BE2C (cell line): ENCODE results near the gene CAMKV.
"Not testable (repeated sequence)": the region's sequence is repeated elsewhere in the genome, so short reads cannot be mapped to it uniquely, and the experiment has no call there.

ENCODE experiments used
- DNase-seq: peaks from one replicate; pipeline ENCODE4 v3.0.0-alpha.2; 2020
- H3K27me3 ChIP-seq: fragments of 250-450 bp; sonication (Bioruptor Pico); 2 replicates; pipeline ENCODE4 v1.5.1; 2020; ENCODE audit warnings: mild to moderate bottlenecking
- H3K36me3 ChIP-seq: fragments of 250-450 bp; sonication (Bioruptor Pico); 2 replicates; pipeline ENCODE4 v1.5.1; 2020; ENCODE audit warnings: mild to moderate bottlenecking
- H3K4me1 ChIP-seq: fragments of 250-450 bp; sonication (Bioruptor Pico); 2 replicates; pipeline ENCODE4 v1.5.1; 2020
- H3K4me3 ChIP-seq: 2 replicates; pipeline ENCODE4 v1.5.1; 2011; ENCODE audit warnings: low read depth, low read length
- H3K9me3 ChIP-seq: fragments of 250-450 bp; sonication (Bioruptor Pico); 2 replicates; pipeline ENCODE4 v1.5.1; 2020
- TF ChIP-seq, protein P1 (sequence below): IDR thresholded peaks from 2 replicates; pipeline ENCODE4 v1.5.1; 2012; ENCODE audit warnings: mild to moderate bottlenecking, low read depth, low read length

Gene CAMKV

GRCh38 chr3:49839193-49839809 lies 30.4 kb downstream of the CAMKV start:
- H3K4me1 ChIP-seq: peaks cover 20% of the 10 kb centered on the region
- H3K27me3 ChIP-seq: no peaks in the 10 kb centered on the region
- TF ChIP-seq, protein P1, sequence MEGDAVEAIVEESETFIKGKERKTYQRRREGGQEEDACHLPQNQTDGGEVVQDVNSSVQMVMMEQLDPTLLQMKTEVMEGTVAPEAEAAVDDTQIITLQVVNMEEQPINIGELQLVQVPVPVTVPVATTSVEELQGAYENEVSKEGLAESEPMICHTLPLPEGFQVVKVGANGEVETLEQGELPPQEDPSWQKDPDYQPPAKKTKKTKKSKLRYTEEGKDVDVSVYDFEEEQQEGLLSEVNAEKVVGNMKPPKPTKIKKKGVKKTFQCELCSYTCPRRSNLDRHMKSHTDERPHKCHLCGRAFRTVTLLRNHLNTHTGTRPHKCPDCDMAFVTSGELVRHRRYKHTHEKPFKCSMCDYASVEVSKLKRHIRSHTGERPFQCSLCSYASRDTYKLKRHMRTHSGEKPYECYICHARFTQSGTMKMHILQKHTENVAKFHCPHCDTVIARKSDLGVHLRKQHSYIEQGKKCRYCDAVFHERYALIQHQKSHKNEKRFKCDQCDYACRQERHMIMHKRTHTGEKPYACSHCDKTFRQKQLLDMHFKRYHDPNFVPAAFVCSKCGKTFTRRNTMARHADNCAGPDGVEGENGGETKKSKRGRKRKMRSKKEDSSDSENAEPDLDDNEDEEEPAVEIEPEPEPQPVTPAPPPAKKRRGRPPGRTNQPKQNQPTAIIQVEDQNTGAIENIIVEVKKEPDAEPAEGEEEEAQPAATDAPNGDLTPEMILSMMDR: peak; percentile 81
- H3K9me3 ChIP-seq: no peaks in the 10 kb centered on the region
- no peak overlapping the region for H3K4me3 ChIP-seq
- no peaks in the 10 kb centered on the region for H3K36me3 ChIP-seq
- DNase-seq: peak; percentile 66

DNA sequence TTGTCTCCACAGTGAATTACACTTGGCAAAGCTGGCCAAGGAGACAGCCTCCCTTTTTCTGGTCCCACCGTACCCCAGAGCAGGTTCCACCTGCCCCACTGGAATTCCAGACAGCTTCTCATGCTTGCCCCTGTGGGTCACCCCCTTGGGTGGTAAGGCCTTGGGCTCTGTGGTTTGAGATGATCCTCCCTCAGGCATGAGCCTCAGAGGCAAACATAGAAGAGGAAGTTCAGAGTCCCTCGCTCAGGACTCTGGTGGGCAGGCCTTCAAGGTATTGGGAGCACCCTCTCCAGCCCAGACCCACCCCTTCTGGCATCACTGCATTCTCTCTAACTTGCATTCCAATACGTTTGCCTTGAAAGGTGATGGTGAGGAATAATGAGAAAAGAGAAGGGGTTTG lies 38.4 kb downstream of the CAMKV start:
- Histone ChIP-seq H3K4me3 (no peak overlapping the region), H3K27me3 (no peaks in the 10 kb centered on the region), H3K36me3 (no peaks in the 10 kb centered on the region), H3K9me3 (no peaks in the 10 kb centered on the region), H3K4me1 (no peaks in the 10 kb centered on the region)
- TF ChIP-seq, protein P1: no peak
- DNase-seq: no peak

DNA sequence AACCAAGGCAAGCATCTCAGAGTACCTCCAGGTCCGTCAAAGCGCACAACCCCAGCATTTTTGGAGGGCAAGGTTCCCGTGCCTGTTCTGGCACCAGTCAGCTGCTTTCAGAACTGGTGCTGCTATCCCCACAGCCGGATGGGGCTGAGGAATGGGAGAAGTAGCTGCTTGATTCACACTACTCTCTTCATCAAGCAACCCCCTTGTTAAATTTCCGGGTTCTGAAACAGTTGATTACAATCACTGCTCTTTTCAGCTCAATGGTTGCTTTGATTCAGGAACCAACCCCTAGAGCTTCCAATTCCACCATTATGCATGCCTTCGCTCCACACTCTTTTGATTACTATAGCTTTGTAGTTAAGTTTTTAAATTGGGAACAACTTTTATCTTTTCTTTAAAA lies 43.7 kb downstream of the CAMKV start:
- no peak overlapping the region for H3K4me3 ChIP-seq
- TF ChIP-seq, protein P1: no peak
- H3K27me3 ChIP-seq: no peaks in the 10 kb centered on the region
- no peaks in the 10 kb centered on the region for H3K36me3 ChIP-seq
- DNase-seq: no peak
- H3K9me3 ChIP-seq: no peaks in the 10 kb centered on the region
- H3K4me1 ChIP-seq: no peaks in the 10 kb centered on the region

GRCh38 chr3:49823131-49823530 lies 46.6 kb downstream of the CAMKV start:
- H3K27me3 ChIP-seq, DNase-seq, H3K9me3 ChIP-seq, H3K4me3 ChIP-seq, H3K36me3 ChIP-seq, H3K4me1 ChIP-seq: not testable (repeated sequence)

DNA sequence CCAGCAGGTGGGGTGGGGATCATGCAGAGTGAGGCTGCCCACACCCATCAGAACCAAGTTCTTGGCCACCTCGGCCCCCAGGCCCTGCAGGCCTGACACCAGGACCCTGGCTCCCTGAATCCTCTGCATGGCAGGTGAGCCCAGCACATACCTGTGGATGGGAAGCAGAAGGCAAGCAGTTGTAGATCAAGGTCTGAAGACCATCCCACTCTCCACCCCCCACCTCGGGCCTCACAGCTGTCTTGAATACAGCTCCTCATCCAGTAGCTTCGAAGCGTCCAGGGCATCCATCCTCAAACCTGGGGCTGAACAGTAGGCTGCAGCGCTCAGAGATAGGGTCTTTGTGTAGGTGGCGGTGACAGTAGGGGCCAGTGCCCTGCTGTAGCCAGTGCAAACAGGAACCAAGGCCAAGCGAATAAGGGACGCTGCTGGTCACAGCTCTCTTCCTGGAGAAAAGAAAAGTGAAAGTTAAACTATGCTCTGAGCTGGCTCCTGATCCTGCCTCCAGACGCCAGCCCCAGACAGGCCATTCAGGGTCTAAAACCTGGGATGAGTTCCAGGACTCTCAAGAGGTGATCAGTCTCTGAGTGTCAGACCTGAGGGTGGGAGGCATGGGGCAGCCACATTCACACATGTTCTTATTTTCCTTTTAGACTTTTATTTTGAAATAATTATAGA lies 56.1 kb downstream of the CAMKV start, which contains the start of gene UBA7:
TSS of gene UBA7 (minus strand) at position 457 of the 678 bp plus-strand sequence. CDS start at position 291, 166 bp downstream.
- H3K4me1 ChIP-seq: no peaks in the 10 kb centered on the region
- no peak for DNase-seq
- TF ChIP-seq, protein P1: no peak
- no peaks in the 10 kb centered on the region for H3K27me3 ChIP-seq
- no peaks in the 10 kb centered on the region for H3K36me3 ChIP-seq
- no peak within 1 kb of the TSS for H3K4me3 ChIP-seq
- H3K9me3 ChIP-seq: no peaks in the 10 kb centered on the region

- Histone ChIP-seq H3K36me3 (no peaks in the 10 kb centered on the region), H3K4me1 (no peaks in the 10 kb centered on the region), H3K4me3 (no peak overlapping the region), H3K9me3 (no peaks in the 10 kb centered on the region), H3K27me3 (no peaks in the 10 kb centered on the region)
- no peak for DNase-seq
- TF ChIP-seq, protein P1: no peak
These were observed 56.7 kb downstream of the CAMKV start for GRCh38 chr3:49812916-49813496.
